NCI-H510A (cell line): Measurements from ENCODE around the gene PTPN1.
A peak's percentile ranks its signal among the peaks of the same experiment; 100 is the strongest.
"Not testable (repeated sequence)": the region's sequence is repeated elsewhere in the genome, so short reads cannot be mapped to it uniquely, and the experiment has no call there.

Experiments used
- DNase-seq: peaks from one replicate; lab custom pipeline; 2025; lab: John Stamatoyannopoulos, UW

PTPN1 gene

GRCh38 chr20:50557549-50558134 lies 47.5 kb downstream of the PTPN1 start:
- DNase-seq, result no peak

GRCh38 chr20:50558483-50558925 lies 48.3 kb downstream of the PTPN1 start:
- no peak for DNase-seq

GRCh38 chr20:50559149-50559548 lies 49.0 kb downstream of the PTPN1 start:
- no peak for DNase-seq

- no peak for DNase-seq
Measured at GRCh38 chr20:50559856-50560638, 49.9 kb downstream of the PTPN1 start.

GRCh38 chr20:50560867-50561266 lies 50.7 kb downstream of the PTPN1 start:
- no peak for DNase-seq

GRCh38 chr20:50561379-50562078 lies 51.3 kb downstream of the PTPN1 start:
- DNase-seq, result no peak

GRCh38 chr20:50562262-50562701 lies 52.1 kb downstream of the PTPN1 start:
- DNase-seq, result peak; percentile 96

- peak; percentile 81 for DNase-seq
Measured at GRCh38 chr20:50563133-50563944, 53.2 kb downstream of the PTPN1 start.

- DNase-seq, result no peak
Measured at GRCh38 chr20:50565383-50565782, 55.2 kb downstream of the PTPN1 start.

- no peak for DNase-seq
Measured at GRCh38 chr20:50565871-50566270, 55.7 kb downstream of the PTPN1 start.

GRCh38 chr20:50567860-50568548 lies 57.8 kb downstream of the PTPN1 start:
- no peak for DNase-seq

GRCh38 chr20:50568549-50568942 lies 58.4 kb downstream of the PTPN1 start:
- DNase-seq, result no peak

- not testable (repeated sequence) for DNase-seq
Measured at GRCh38 chr20:50569487-50569863, 59.3 kb downstream of the PTPN1 start.

- peak; percentile 38 for DNase-seq
Measured at GRCh38 chr20:50569864-50570836, 60.0 kb downstream of the PTPN1 start.

- DNase-seq, result no peak
Measured at GRCh38 chr20:50571466-50571865, 61.3 kb downstream of the PTPN1 start.

GRCh38 chr20:50572938-50573777 lies 63.0 kb downstream of the PTPN1 start:
- peak; percentile 60 for DNase-seq

- no peak for DNase-seq
Measured at GRCh38 chr20:50574108-50574507, 63.9 kb downstream of the PTPN1 start.

GRCh38 chr20:50574586-50574985 lies 64.4 kb downstream of the PTPN1 start:
- no peak for DNase-seq
